GM12878 (cell line): ENCODE measurements around the gene TMPRSS4. TPM values are rescaled to one million over a fixed set of nuclear protein-coding genes. Genes with fewer than 3 reads are reported as not detected.

Source experiments
- ATAC-seq: fragments of 200-7000 bp; cut with Tn5 transposase; 3 replicates; pipeline ENCODE4 v1.9.1; 2020; ENCODE audit warnings: mild to moderate bottlenecking, moderate library complexity
- BruUV-seq: library from RNA; stranded (reverse); fragments of 400-500 nt; replicated peaks from 2 replicates; lab custom pipeline; 2021; lab: Mats Ljungman, UMichigan
- CTCF ChIA-PET: fragments of 300-600 bp; sonication (Branson Sonifier 250); formaldehyde crosslinking; extraction: SDS; loops from one replicate; lab custom pipeline; 2021; ENCODE audit warnings: inconsistent platforms; lab: Yijun Ruan, JAX
- POLR2A ChIA-PET: fragments of 350-600 bp; formaldehyde crosslinking; extraction: SDS; loops from one replicate; lab custom pipeline; 2021; ENCODE audit warnings: inconsistent platforms; lab: Charles Lee
- RAD21 ChIA-PET: fragments of 300-600 bp; sonication (Branson Sonifier 250); formaldehyde crosslinking; loops from one replicate; lab custom pipeline; 2023; ENCODE audit warnings: antibody characterized with exemption; ENCODE audit not compliant: unreplicated experiment; lab: Charles Lee
- SMC1A ChIA-PET: fragments of 300-600 bp; sonication (Branson Sonifier 250); formaldehyde crosslinking; loops from one replicate; lab custom pipeline; 2023; ENCODE audit not compliant: unreplicated experiment, uncharacterized antibody; lab: Charles Lee
- DNase-seq: peaks from one replicate; pipeline ENCODE4 v3.0.0-alpha.2; 2011; ENCODE audit warnings: low read depth, low spot score
- FAIRE-seq: peaks from 3 replicates; lab custom pipeline; 2011; peaks lifted over from hg19 to GRCh38; lab: Jason Lieb, UNC
- H2AFZ ChIP-seq: 2 replicates; pipeline ENCODE4 v1.6.0; 2011; ENCODE audit warnings: low read depth, low read length, control low read depth; ENCODE audit not compliant: control insufficient read depth
- H3K27ac ChIP-seq: 2 replicates; pipeline ENCODE4 v1.5.1; 2011; ENCODE audit warnings: control low read depth; ENCODE audit not compliant: control insufficient read depth, insufficient read depth
- H3K27me3 ChIP-seq, 2 experiments: replicated peaks in 1 of 2; 2 replicates each; pipeline versions ENCODE4 v1.6.0 to v1.6.1; 2011; ENCODE audit warnings: low read length in 1 of 2; ENCODE audit not compliant: control insufficient read depth in 2 of 2, insufficient read depth in 2 of 2
- H3K36me3 ChIP-seq, 2 experiments: 2 replicates each; pipeline ENCODE4 v1.5.1; 2011; ENCODE audit warnings: low read length in 1 of 2; ENCODE audit not compliant: control insufficient read depth in 2 of 2, insufficient read depth in 2 of 2
- H3K4me1 ChIP-seq: 2 replicates; pipeline ENCODE4 v1.6.1; 2011; ENCODE audit warnings: mild to moderate bottlenecking, low read length, moderate library complexity, mixed read lengths; ENCODE audit not compliant: control insufficient read depth, insufficient read depth
- H3K4me2 ChIP-seq: 2 replicates; pipeline ENCODE4 v1.6.0; 2011; ENCODE audit warnings: control low read depth; ENCODE audit not compliant: control insufficient read depth, insufficient read depth
- H3K4me3 ChIP-seq: fragments of 200-600 bp; sonication (generic); 2 replicates; pipeline ENCODE4 v1.5.1; 2016
- H3K79me2 ChIP-seq: 2 replicates; pipeline ENCODE4 v1.6.0; 2011; ENCODE audit warnings: low read length; ENCODE audit not compliant: control insufficient read depth, insufficient read depth
- H3K9ac ChIP-seq: 2 replicates; pipeline ENCODE4 v1.8.0; 2011; ENCODE audit warnings: low read length, control low read depth, mixed read lengths; ENCODE audit not compliant: control insufficient read depth, insufficient read depth
- H3K9me3 ChIP-seq: replicated peaks from 3 replicates; pipeline ENCODE4 v1.5.1; 2011; ENCODE audit warnings: mild to moderate bottlenecking, low read length; ENCODE audit not compliant: control insufficient read depth, insufficient read depth
- H4K20me1 ChIP-seq: 2 replicates; pipeline ENCODE4 v1.6.0; 2011; ENCODE audit not compliant: control insufficient read depth, insufficient read depth
- BCL11A ChIP-seq: IDR thresholded peaks from 2 replicates; pipeline ENCODE4 v1.6.1; 2011; ENCODE audit warnings: low read depth, low read length
- BMI1 ChIP-seq: fragments of 450-650 bp; IDR thresholded peaks from 2 replicates; pipeline ENCODE4 v1.6.1; 2016; ENCODE audit warnings: mild to moderate bottlenecking, moderate library complexity, borderline replicate concordance
- CREM ChIP-seq: IDR thresholded peaks from 2 replicates; pipeline ENCODE4 v1.6.1; 2014; ENCODE audit warnings: antibody characterized with exemption, low read depth
- FOS ChIP-seq: IDR thresholded peaks from 3 replicates; pipeline ENCODE4 v1.6.1; 2011; ENCODE audit warnings: borderline replicate concordance; ENCODE audit not compliant: insufficient read length; ENCODE audit errors: extremely low read depth
- FOXM1 ChIP-seq: IDR thresholded peaks from 2 replicates; pipeline ENCODE4 v1.6.1; 2012; ENCODE audit warnings: low read depth, mild to moderate bottlenecking, inconsistent platforms, low read length, moderate library complexity
- NFXL1 ChIP-seq: fragments of 450-650 bp; IDR thresholded peaks from 2 replicates; pipeline ENCODE4 v1.6.1; 2017; ENCODE audit warnings: antibody characterized with exemption, mild to moderate bottlenecking, borderline replicate concordance
- POU2F2 ChIP-seq: IDR thresholded peaks from 3 replicates; pipeline ENCODE4 v1.6.1; 2011; ENCODE audit warnings: low read depth, mild to moderate bottlenecking, low read length, borderline replicate concordance
- RCOR1 ChIP-seq: conservative IDR thresholded peaks from 2 replicates; pipeline ENCODE4 v1.6.1; 2012; ENCODE audit warnings: low read depth, low read length, improper control_type of control experiment
- SRF ChIP-seq, 2 experiments: IDR thresholded peaks; 2 replicates each; pipeline ENCODE4 v1.6.1; 2011; ENCODE audit warnings: low read depth in 2 of 2, low read length in 2 of 2, mild to moderate bottlenecking in 1 of 2, moderate library complexity in 1 of 2
- TCF7 ChIP-seq: IDR thresholded peaks from 2 replicates; pipeline ENCODE4 v1.6.1; 2014; ENCODE audit warnings: antibody characterized with exemption, borderline replicate concordance
- ZNF384 ChIP-seq: IDR thresholded peaks from 2 replicates; pipeline ENCODE4 v1.6.1; 2012; ENCODE audit warnings: low read depth, mild to moderate bottlenecking, low read length, improper control_type of control experiment, borderline replicate concordance
- ZSCAN29 ChIP-seq: fragments of 450-650 bp; IDR thresholded peaks from 2 replicates; pipeline ENCODE4 v1.6.1; 2017; ENCODE audit warnings: mild to moderate bottlenecking, moderate library complexity
- WGBS: methylation state at CpG from one replicate; pipeline ENCODE4 v1.1.6; 2016; ENCODE audit warnings: low lambda C conversion rate; ENCODE audit not compliant: insufficient replicate concordance, insufficient coverage; ENCODE audit errors: missing lambda C conversion rate; 5-methylcytosine and 5-hydroxymethylcytosine counted together
- in situ Hi-C: fragments of 300-500 bp; cut with MboI; formaldehyde crosslinking; loops from 9 replicates; pipeline ENCODE4 v1.14.3; 2018; ENCODE audit warnings: mixed read lengths
- intact Hi-C: fragments of 100-400 bp; cut with micrococcal nuclease; formaldehyde crosslinking; loops from one replicate; pipeline ENCODE4 v1.14.2; 2022; ENCODE audit not compliant: unreplicated experiment
- polyA plus RNA-seq, 11 experiments: library from polyadenylated mRNA; depleted of rRNA in 4 of 11; unstranded in 6 of 11; stranded (reverse) in 5 of 11; fragments of >200 nt; fragmentation: Nextera tagmentation in 4 of 11; fragmentation: Illumina TruSeq in 1 of 11; extraction: Ambion mirVana in 4 of 11; extraction: Trizol in 1 of 11; gene quantifications; 1 replicate in 1 of 11; 2 replicates in 10 of 11; pipeline versions ENCODE4 v1.2.1 to v1.2.3, GENCODE V29; 2011 to 2016; ENCODE audit warnings: inconsistent platforms in 2 of 11, missing spikeins in 2 of 11, low read depth in 1 of 11
- total RNA-seq, 4 experiments: library from RNA; depleted of rRNA in 3 of 4; stranded (reverse); fragments of >200 nt in 3 of 4; fragmentation: Illumina TruSeq in 1 of 4; extraction: Trizol in 1 of 4; gene quantifications; 2 replicates each; pipeline versions ENCODE4 v1.2.1 to v1.2.3, GENCODE V29; 2013 to 2021

TMPRSS4 gene
- total and polyA plus RNA-seq, 10 of the 15 experiments (the other 5 are each of a cell fraction or from before 2014, with no cell fraction given) = 0.14 to 0.26 TPM; not detected in 8

DNA sequence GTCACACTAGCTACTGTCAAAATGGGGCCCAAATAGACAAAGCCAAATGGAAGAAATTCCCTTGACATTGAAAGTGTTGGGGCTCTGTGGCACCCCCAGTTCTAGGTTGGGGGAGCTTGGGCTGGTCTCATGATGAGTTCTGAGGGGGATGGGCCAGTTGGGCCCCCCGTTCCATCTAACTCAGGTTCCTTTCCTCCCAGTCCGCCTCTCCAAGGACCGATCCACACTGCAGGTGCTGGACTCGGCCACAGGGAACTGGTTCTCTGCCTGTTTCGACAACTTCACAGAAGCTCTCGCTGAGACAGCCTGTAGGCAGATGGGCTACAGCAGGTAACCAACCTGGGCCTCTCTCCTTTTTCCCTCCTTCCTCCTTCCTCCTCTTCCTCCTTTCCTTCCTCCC, 27.6 kb downstream of the TMPRSS4 start (continued):
- TF ChIP-seq FOXM1 (no peak), ZSCAN29 (no peak), NFXL1 (no peak), TCF7 (no peak)

DNA sequence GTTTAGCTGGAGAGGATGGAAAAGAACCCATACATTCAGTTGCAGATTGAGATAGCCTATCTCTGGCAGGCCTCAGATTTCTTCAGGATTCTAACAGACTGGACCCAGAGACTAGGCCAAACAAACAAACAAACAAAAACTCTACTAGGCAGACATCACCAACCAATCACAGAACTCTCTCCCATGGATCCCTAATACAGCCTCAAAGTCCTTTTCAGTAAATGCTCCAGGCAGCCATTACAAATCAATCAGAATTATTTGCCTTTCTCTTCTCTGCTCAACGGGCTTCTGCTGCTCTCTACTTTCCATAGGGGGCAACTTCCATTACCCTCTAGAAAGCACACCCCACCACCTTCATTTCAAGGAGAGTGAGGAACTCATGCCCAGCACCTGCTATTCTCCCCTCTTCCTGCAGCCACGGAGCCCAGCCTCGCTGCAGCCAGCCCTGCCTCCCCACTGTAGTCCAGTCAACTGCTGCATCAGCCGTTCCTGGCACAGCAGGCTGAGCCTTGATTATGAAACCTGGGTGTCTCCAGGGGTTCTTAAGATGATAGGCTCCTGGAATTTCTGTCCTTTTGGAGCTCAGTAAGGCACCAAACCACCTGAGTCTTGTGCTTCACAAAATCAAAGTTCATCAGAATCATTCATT, 28.9 kb downstream of the TMPRSS4 start:
- no peaks in the 10 kb centered on the region for H3K9me3 ChIP-seq

More for the DNA sequence above, 28.9 kb downstream of the TMPRSS4 start:
- intact Hi-C loops = no loop called here
- SMC1A ChIA-PET = no interaction called here
- POLR2A ChIA-PET = interaction anchor here (0.6 kb wide), 1 partner anchor 10 kb away, joined by 3 read pairs; no protein-coding TSS in a partner anchor
- CTCF ChIA-PET = interaction anchor here (1.2 kb wide), 2 partner anchors 10 to 12 kb away, joined by 3 read pairs; no protein-coding TSS in a partner anchor
- no peak overlapping the region for H2AFZ ChIP-seq
- ATAC-seq = no peak
- H3K79me2 ChIP-seq = no peaks in the 10 kb centered on the region
- RAD21 ChIA-PET = interaction anchor here (0.8 kb wide), 1 partner anchor 20 kb away, joined by 3 read pairs; no protein-coding TSS in a partner anchor
- no peak overlapping the region for H3K4me2 ChIP-seq
- H3K4me3 ChIP-seq = no peak overlapping the region
- no peak overlapping the region for H3K9ac ChIP-seq
- H3K36me3 ChIP-seq = no peaks in the 10 kb centered on the region
- in situ Hi-C loops = no loop called here
- BruUV-seq = no TSS peak
- no peaks in the 10 kb centered on the region for H4K20me1 ChIP-seq
- no peak for DNase-seq
- no peaks in the 10 kb centered on the region for H3K4me1 ChIP-seq
- no peak for FAIRE-seq
- 18% methylated on average over 4 of the region's 4 CpGs for WGBS
- no peak overlapping the region for H3K27ac ChIP-seq
- no peak for TF ChIP-seq BMI1
- no peak for TF ChIP-seq SRF (IDR thresholded peaks at IDR 0.05; ENCODE audit: low read depth in 2 of 2, low read length in 2 of 2)
- TF ChIP-seq ZNF384 = no peak
- TF ChIP-seq RCOR1 = no peak
- TF ChIP-seq BCL11A = no peak
- TF ChIP-seq CREM = no peak
- no peak for TF ChIP-seq POU2F2
- TF ChIP-seq FOS = no peak
- H3K27me3 ChIP-seq = peaks cover 0 to 2% of the 10 kb centered on the region in 2 experiments; a peak in 1 of 4 replicates
